ENCODE measurements around the gene KCNT2.

KCNT2 gene

GRCh38 chr1:196387766-196388165, 220.5 kb downstream of the KCNT2 start:
- no peak for DNase-seq

- DNase-seq: no peak
Observed at GRCh38 chr1:196385109-196385508, 223.1 kb downstream of the KCNT2 start.

- no peak for DNase-seq
Observed at GRCh38 chr1:196382383-196382782, 225.9 kb downstream of the KCNT2 start.

- no peak for DNase-seq
Observed at GRCh38 chr1:196381544-196381943, 226.7 kb downstream of the KCNT2 start.

GRCh38 chr1:196380316-196380715, 227.9 kb downstream of the KCNT2 start:
- DNase-seq: no peak

- DNase-seq: no peak
Observed at GRCh38 chr1:196377811-196378210, 230.4 kb downstream of the KCNT2 start.

- peak; percentile 52 for DNase-seq
Observed at GRCh38 chr1:196376630-196377328, 231.5 kb downstream of the KCNT2 start.

GRCh38 chr1:196373798-196374197, 234.4 kb downstream of the KCNT2 start:
- no peak for DNase-seq

- DNase-seq: peak; percentile 58
Observed at GRCh38 chr1:196372896-196373536, 235.2 kb downstream of the KCNT2 start.

- DNase-seq: no peak
Observed at GRCh38 chr1:196367838-196368237, 240.4 kb downstream of the KCNT2 start.

GRCh38 chr1:196366817-196367495, 241.3 kb downstream of the KCNT2 start:
- peak; percentile 9 for DNase-seq

- DNase-seq: no peak
Observed at GRCh38 chr1:196361112-196361714, 247.0 kb downstream of the KCNT2 start.

- DNase-seq: no peak
Observed at GRCh38 chr1:196357913-196358312, 250.3 kb downstream of the KCNT2 start.

- DNase-seq: peak; percentile 8
Observed at GRCh38 chr1:196355206-196355786, 252.9 kb downstream of the KCNT2 start.

- DNase-seq: no peak
Observed at GRCh38 chr1:196344453-196344852, 263.8 kb downstream of the KCNT2 start.

- DNase-seq: no peak
Observed at GRCh38 chr1:196324345-196324744, 283.9 kb downstream of the KCNT2 start.

GRCh38 chr1:196323869-196324268, 284.4 kb downstream of the KCNT2 start:
- DNase-seq: no peak

- DNase-seq: no peak
Observed at GRCh38 chr1:196319301-196319700, 288.9 kb downstream of the KCNT2 start.

GRCh38 chr1:196317535-196318522, 290.4 kb downstream of the KCNT2 start:
- no peak for DNase-seq

- DNase-seq: no peak
Observed at GRCh38 chr1:196312739-196313138, 295.5 kb downstream of the KCNT2 start.

- no peak for DNase-seq
Observed at GRCh38 chr1:196309386-196309785, 298.9 kb downstream of the KCNT2 start.

- DNase-seq: no peak
Observed at GRCh38 chr1:196308176-196308575, 300.1 kb downstream of the KCNT2 start.
